ENCODE results near the gene OR6C76.

- TF ChIP-seq CTCF (IDR thresholded peaks at IDR 0.05) = no peak
- TF ChIP-seq EZH2 (IDR thresholded peaks at IDR 0.05) = no peak
- TF ChIP-seq EZH2phosphoT487 (IDR thresholded peaks at IDR 0.05) = no peak
Observed at GRCh38 chr12:55400229-55400628, 25.8 kb upstream of the OR6C76 start, which contains the start of gene OR6C65.

Data from neural progenitor cell (in vitro differentiated cells).